HuH-7.5 (cell line): ENCODE measurements around the gene CNOT10.
"Not testable (repeated sequence)": the region's sequence is repeated elsewhere in the genome, so short reads cannot be mapped to it uniquely, and the experiment has no call there.

Experiments used
- DNase-seq: peaks from one replicate; pipeline ENCODE4 v3.0.0; 2011; ENCODE audit warnings: low spot score

The CNOT10 gene

DNA sequence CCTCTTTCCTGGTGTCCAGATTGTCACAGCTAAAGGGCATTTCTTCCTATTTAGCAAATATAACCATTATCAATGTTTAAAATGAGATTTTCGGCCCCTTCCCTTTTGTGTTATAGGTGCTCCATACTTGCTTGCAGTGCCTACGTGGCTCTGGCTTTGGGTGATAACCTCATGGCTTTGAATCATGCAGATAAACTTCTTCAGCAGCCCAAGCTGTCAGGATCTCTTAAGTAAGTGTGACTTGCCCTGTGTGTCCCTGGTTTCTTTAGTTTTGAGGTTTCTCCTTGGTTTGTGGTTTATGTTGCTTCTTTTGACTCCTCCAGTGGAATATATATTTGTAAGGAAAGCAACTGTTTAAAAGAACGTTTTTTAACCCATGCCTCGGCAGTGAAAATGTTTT, 74.4 kb downstream of the CNOT10 start:
- no peak for DNase-seq

DNA sequence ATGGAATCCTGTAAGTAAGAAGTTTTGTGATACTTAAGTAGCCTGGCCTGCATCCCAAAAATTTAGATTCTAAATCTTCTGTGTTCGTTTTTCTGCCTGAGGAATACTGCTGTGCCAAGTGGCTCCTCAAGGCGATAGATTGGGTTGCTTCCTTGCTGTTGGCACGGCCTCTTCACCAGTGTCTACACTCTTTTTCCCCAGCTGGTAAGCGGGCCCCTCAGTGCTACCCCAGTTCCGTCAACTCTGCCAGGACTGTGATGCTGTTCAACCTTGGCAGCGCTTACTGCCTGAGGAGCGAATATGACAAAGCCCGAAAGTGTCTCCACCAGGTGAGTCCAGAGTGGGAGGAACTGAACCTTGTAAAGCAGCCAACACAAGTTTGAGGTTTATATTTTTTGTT, 79.5 kb downstream of the CNOT10 start:
- DNase-seq, result no peak

DNA sequence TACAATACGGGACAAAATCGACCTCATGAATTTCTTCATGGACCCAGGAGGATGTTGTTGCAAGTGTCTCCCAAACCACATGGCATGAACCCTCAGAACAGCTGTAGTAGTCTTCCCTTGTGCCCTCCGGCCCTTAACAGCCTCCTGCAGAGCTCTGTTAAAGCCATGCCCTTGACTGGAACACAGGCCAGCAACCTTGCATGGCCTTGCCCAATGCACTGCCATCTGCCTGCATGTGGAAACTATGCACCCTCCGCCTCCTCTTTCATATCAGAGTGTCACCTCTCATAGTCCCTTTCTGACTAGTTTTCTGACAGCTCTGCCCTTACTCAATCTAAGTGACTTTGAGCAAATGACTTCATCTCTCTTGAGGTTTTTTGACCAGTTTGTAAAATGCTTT, 93.4 kb downstream of the CNOT10 start:
- DNase-seq, result no peak

DNA sequence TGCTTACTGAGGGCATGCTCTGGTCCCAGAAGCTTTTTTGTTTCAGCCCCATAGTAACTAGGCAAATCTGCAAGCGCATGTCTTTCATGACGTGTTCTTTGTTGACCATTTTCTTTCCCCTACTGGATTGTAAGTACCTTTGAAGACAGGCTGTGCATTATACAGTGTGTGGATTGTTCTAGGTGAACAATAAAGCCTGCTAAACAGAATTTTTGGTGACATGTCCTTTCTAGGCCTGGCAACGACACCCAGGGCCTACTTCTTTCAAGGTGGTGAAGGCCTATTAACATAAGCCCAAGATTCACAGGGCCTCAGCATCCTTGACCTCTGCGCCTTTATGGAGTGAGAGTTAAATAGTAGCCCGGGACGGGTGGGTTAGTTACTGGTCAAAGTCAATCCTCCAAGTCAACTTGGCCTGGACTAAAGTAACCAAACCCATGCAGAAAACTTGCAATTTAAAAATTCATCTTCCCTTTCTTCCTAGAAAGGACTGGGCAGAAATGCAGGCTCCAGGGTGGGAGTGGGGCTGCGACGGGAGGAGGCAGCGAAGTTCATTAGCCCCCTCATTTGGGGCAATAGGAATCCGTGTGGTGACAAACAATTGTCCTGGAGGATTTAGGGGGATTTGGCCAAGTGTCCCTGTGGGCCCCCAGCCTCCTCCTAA, 95.2 kb downstream of the CNOT10 start:
- DNase-seq, result no peak

DNA sequence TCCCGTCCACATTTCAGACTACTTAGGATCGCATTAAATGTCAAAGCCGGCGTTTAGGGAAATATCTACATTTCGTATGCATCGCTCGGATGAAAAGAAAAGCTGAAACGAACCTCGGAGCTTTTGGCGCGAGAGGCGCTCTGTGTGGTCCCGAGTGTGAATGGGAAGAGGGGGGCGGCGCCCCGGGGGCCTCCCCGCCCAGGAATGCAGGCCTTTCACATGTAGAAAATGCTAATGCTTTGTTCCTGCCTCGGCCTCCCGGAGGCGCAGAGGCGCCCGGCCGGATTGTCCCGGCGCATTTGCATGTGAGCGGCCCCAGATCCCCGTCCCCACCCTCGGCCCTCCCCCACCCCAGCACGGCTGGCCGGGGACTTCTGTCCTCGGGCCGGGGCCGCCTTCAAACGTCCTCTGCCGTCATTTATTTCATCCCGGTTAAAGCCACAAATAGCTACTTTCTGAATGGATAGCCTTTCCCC, 95.8 kb downstream of the CNOT10 start:
- DNase-seq, result peak; percentile 65

DNA sequence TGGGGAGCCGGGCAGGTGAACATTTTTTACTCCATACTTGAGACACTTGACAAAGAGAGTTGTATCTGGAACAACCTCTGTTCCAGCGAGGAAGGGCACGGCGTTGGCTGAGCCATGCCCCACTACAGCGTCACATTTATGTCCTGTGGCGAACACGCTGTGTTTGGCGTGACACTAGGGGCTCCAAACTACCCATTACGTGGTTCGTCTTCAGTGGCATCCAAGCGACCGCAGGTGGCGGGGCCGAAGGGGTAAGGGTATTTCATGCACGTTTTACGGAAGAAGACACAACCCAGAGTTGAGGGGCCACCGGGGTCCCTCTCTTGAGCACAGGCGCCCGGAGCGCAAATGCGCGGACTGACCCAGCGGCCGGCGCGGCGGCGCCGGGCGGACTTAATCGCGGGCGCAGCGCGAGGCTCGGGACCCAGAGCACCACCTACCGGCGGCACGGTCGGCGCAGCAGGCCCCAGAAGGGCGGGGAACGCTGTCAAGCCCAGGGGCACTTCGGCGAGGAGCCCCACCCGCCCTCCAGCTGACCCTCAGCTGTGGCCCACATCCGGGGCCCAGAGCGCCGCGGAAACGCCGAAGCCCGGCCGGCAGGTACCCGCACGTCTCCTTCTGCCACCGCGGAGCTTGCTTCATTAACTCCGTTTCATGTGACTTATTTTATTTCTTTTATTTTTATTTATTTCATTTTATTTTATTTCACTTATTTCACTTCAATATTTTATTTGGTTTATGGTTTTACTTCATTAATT, 96.4 kb downstream of the CNOT10 start:
- DNase-seq, result peak; percentile 83

DNA sequence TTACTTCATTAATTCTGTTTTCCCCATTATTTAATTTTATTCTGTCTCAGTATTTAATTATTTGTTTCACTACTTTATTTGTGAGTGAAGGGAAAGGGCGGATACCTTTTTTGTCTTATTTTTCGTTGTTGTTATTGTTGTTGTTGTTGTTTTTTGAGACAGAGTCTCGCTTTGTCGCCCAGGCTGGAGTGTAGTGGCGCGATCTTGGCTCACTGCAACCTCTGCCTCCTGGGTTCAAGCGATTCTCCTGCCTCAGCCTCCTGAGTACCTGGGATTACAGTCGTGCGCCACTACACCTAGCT, 96.9 kb downstream of the CNOT10 start:
- DNase-seq, result not testable (repeated sequence)

DNA sequence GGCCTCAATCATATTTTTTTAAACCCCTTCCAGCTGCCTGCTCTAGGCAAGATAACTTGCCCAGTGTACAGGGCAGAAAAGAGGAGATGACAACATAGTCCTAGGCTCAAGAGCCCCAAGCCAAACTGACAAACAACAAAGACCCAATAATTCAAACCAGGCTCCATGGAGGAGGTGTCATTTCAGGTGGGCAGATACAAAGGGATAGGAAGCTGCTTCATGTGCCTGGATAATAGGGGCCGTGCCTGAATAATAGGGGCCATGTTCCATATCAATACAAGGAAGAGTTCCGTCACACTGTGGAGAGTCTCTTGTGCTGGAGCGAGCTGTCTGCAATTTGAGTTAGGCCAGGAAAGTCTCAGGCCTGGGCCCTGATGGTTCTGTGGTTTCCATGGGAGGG, 97.4 kb downstream of the CNOT10 start:
- DNase-seq, result no peak

DNA sequence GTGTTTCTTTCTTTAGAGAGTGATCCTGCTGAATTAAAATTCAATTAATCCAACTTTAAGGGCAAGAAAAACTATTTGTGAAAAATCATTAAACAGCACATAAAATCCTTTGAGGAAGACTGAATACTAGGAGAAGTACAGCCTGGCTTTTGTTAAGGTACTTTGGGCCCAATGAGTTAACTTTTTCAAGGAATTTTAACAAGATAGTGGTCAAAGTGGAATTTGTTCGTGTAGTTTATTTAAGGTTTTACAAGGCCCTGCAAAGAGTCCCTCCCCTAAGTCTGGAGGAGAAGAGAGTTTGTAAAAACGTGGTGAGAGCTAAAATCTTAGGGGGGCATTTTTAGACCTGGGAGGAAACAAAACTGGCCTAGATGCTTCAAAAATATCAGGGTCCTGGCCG, 106.8 kb downstream of the CNOT10 start:
- DNase-seq, result no peak

DNA sequence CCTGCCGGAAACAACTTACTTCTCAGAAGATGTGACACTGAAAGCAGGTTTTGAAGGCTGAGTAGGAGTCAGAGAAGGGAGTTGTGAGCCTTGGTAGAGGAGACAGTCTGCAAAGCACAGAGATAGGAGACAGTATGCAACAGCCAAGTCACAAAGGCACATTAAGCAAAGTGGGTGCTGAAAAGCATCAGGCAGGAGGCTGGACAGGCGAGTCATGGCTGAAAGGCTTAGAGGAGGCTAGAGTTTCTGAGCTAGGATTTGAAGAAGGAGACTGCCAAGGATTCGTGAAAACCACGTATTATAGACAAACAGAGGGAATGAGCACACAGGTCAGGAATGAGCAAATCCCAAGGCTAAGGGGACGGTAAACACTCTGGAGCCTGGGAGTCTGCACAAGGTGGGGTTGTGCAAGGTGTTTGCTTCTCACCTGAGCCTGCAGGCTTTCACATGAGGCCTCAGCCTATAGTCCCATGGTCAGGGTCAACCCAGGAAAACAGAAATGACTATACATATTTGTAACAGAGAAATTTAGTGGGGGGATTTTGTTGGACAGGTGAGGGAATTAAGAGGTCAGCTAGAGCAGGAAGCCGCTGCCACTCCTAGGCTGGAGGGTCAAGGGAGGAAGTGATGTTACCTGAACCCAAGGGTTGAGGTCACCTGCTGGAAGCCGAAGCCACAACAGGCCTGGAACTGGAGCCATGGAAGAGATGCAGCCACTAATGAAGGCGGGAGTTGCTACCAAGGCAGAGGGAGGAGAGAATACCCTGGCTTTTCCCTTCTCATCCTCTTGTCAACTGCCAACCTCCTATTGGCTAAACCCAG, 109.7 kb downstream of the CNOT10 start:
- peak; percentile 69 for DNase-seq

DNA sequence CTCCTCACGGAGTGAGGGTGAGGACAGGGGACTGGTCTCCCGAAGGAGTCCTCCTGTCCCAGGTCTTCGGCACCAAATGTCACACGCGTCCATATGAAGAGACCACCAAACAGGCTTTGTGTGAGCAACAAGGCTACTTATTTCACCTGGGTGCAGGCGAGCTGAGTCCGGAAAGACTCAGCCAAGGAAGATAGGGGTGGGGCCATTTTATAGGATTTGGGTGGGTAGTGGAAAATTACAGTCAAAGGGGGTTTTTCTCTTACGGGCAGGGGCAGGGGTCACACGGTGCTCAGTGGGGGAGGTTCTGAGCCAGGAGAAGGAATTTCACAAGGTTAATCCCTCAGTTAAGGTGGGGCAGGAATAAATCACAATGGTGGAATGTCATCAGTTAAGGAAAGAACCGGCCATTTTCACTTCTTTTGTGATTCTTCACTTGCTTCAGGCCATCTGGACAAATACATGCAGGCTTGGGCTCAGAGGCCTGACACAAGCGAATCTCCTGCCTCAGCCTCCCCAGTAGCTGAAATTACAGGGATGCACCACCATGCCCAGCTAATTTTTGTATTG, 111.5 kb downstream of the CNOT10 start:
- not testable (repeated sequence) for DNase-seq

DNA sequence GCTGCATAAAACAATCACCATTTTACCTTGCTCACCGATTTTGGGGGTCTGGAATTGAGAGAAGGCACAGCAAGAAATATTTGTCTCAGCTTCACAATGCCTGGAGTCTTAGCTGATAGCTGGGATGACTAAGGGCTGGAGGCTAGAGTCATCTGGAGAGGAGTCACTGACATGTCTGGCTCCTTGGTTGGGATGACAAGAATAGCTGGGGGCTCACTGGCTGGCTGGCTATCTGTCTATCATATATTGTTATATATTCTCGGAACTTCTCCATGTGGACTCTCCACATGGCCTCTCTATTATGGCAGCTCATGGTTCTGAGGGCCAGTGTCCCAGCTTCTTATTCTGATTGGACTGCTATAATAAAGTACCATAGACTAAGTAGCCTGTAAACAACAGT, 112.8 kb downstream of the CNOT10 start:
- DNase-seq, result no peak

DNA sequence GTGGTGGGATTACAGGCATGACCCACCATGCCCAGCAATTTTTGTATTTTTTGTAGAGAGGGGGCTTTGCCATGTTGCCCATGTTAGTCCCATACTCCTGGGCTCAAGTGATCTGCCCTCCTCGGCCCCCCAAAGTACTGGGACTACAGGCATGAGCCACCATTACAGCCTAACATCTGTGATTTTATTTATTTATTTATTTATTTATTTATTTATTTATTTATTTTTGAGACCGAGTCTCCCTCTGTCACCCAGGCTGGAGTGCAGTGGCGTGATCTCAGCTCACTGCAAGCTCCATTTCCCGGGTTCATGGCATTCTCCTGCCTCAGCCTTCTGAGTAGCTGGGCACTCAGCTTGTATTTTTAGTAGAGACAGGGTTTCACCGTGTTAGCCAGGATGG, 116.5 kb downstream of the CNOT10 start:
- DNase-seq, result not testable (repeated sequence)

DNA sequence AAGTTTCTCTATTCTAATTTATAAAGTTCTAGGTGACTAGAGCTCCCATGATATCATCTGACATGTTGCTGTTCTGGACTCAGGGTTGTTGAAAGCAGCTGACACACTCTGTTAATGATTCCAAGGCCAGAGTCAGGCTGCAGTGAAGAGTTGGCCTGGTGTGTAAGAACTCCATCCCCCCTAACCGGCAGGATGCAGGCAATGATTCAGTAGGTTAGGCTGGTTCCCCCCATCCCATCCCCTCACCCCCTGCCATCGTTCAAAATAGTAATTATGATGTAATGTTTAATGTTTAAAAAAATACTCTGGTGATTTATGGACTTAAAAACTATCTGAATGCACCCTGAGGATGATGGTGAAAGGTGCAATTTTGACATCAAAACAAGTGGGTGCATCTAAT, 128.2 kb downstream of the CNOT10 start:
- peak; percentile 91 for DNase-seq

DNA sequence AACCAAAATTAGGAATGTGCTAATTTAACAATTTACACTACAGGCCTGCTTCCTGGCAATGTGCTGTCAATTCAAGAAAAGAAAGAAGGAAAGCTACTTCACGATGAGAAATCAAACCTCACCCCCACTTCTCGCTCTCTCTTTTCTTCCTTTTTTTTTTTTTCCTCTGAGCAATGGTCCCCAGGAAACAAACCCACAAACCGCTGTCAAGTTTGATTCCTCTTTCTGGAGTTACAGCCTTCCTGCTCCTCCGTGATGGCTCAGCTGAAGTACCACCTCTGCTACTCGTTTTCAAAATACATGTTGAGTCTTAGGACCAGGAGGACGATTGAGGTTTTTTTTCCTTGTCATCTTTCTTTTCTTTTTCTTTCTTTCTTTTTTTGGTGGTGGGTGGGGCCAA, 129.4 kb downstream of the CNOT10 start:
- no peak for DNase-seq

DNA sequence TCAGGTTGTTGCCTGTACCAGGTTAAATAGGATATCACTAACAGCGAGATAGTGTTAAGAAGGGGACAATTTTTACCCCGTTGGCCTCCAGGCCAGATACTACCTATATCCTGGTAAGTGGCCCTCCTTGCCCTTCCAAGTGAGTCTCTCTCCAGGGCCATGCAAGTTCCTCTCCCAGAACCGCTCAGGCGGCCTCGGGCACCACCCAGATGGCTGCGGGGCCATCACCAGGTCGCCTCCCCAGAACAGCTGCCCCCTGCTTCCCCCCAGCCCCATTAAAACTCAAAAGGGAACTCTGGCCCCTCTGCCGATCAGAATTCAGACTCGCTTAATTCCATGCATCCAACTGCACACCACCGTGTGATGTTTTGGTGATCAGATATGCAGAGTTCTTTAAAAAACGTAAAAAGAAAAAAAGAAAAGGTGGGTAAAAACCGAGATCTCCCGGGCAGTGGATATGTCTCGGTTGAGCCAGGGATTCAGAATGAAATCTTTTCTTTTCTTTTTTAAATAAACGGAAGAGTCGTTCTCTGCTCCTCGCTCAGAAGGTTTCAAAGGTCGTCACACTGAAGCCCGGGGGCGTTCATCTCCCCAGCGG, 131.0 kb downstream of the CNOT10 start:
- peak; percentile 68 for DNase-seq

DNA sequence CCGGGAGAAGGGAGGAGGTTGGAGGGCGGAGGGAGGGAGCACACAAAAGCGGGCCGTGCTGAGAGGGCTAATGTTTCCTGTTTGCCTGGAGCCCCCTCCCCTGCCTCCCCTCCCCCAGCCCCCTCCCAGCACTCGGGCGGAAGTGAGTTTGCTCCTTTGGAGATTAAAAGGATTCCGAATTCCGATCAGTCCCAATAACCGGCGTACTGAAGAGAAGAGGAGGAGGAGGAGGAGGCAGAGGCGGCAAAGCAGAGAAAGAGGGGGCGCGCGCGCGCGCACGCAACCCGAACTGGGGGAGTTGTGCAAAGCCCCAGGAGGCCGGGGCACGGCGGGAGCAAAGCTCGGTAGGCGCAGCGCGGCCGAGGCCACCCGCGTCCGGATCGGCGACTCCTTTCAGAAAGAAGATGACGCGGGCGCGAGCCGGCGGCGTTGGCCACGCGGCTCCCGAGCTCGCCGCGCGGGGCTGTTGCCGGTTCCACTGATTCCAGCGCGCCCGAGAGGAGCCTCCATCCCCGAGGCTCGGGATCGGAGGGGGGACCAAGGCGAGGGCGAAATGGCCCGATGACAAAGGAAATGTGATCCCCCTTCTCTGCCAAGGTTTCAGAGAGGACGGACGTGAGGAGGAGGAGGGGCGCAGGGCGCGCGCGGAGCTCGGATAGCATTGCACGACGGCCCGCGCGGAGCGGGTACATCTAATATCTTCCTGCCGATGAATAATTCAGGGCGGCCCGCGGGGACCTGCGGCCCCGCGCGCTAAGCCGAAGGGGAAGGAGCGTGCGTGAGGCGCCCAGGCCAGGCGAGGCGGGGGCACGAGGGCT, 131.7 kb downstream of the CNOT10 start:
- DNase-seq, result peak; percentile 98

DNA sequence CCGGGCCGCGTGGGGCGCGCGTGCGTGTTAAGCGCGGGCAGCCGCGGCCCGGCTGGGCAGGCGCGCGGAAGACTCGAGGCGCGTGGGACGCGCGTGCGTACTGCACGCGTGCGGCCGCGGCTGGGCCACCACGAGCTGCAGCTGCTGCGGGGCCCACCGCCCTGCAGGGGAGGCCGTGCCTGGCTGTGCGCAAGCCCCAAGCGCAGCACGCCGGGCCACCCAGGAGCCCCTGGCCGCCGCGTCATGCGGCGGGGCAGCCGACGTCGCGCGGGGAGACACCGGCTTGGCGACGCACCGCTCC, 132.2 kb downstream of the CNOT10 start:
- DNase-seq, result peak; percentile 88

DNA sequence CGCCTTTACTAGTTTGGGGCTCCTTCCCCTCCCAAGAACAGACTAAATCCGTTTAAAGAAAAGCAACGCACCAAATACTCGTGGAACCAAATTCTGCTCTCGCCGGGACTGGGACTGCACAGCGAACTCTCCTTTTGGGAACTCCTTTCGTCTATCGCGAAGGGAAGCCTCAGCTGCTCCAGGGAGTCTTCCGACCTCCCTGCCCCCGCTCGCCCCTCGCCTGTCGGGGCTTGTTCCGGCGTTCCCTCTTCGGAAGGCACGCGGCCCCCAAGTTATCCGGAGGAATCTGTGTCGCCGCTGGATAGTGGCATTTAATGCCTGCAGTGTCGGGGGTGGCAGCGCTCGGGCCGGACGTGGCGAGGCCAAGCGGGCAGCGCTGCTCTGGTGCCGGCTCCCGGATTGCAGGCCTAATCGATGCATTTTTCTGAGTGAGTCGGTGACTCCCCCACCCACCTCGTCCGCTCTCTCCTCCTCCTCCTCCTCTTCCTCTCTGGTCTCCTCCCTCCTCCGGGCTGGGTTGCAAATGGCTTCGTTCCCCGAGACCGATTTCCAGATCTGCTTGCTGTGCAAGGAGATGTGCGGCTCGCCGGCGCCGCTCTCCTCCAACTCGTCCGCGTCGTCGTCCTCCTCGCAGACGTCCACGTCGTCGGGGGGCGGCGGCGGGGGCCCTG, 132.7 kb downstream of the CNOT10 start, which contains the start of gene TRIM71:
TSS of gene TRIM71 (plus strand) at position 440 of the 671 bp plus-strand sequence. CDS start at position 524, 84 bp downstream.
- peak; percentile 92 for DNase-seq

DNA sequence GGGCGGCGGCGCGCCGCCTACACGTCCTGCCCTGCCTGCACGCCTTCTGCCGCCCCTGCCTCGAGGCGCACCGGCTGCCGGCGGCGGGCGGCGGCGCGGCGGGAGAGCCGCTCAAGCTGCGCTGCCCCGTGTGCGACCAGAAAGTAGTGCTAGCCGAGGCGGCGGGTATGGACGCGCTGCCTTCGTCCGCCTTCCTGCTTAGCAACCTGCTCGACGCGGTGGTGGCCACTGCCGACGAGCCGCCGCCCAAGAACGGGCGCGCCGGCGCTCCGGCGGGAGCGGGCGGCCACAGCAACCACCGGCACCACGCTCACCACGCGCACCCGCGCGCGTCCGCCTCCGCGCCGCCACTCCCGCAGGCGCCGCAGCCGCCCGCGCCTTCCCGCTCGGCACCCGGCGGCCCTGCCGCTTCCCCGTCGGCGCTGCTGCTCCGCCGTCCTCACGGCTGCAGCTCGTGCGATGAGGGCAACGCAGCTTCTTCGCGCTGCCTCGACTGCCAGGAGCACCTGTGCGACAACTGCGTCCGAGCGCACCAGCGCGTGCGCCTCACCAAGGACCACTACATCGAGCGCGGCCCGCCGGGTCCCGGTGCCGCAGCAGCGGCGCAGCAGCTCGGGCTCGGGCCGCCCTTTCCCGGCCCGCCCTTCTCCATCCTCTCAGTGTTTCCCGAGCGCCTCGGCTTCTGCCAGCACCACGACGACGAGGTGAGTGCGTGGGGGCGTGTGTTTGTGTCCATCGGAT, 133.4 kb downstream of the CNOT10 start:
- no peak for DNase-seq
